ENCODE results near the gene TDRD7. TPM values are rescaled to one million over a fixed set of nuclear protein-coding genes. Genes with fewer than 3 reads are reported as not detected.

Gene TDRD7
- total and polyA plus RNA-seq, 9 of the 15 experiments (the other 6 are each of a cell fraction or from before 2014, with no cell fraction given): 2.2 to 7.7 (median 5.2) TPM

DNA sequence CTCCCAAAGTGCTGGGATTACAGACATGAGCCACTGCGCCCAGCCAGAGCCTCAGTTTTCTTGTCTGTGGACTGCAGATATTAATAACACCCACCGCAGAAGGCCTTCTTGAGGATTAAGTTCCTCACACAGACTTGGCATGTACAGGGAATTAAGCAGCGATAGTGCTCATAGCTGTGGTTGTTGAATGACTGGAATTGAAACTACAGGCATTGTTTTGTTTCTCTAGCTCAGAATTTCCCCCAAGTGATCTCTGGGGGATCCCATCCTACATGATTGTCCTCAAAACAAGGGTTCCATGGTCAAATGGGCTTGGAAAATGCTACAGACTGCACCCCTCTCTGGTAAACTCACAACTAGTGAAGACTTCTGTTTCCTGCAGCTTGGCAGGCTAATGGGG lies 44.2 kb upstream of the TDRD7 start (continued):
- TF ChIP-seq, protein P1, sequence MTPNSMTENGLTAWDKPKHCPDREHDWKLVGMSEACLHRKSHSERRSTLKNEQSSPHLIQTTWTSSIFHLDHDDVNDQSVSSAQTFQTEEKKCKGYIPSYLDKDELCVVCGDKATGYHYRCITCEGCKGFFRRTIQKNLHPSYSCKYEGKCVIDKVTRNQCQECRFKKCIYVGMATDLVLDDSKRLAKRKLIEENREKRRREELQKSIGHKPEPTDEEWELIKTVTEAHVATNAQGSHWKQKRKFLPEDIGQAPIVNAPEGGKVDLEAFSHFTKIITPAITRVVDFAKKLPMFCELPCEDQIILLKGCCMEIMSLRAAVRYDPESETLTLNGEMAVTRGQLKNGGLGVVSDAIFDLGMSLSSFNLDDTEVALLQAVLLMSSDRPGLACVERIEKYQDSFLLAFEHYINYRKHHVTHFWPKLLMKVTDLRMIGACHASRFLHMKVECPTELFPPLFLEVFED (CRISPR knock-in tag; conservative IDR thresholded peaks at IDR 0.05): no peak
- no peak for TF ChIP-seq ZNF133 (CRISPR knock-in tag; IDR thresholded peaks at IDR 0.05)
- TF ChIP-seq ETV6 (IDR thresholded peaks at IDR 0.05; ENCODE audit: borderline replicate concordance in 1 of 2, low read depth in 2 of 2, low read length in 1 of 2): no peak
- TF ChIP-seq ETV6 (CRISPR knock-in tag; IDR thresholded peaks at IDR 0.05; ENCODE audit: borderline replicate concordance): no peak
- no peak for TF ChIP-seq ZNF12 (CRISPR knock-in tag; IDR thresholded peaks at IDR 0.05)
- TF ChIP-seq ZNF384 (IDR thresholded peaks at IDR 0.05; ENCODE audit: low read depth, low read length): no peak
- TF ChIP-seq FOXP1 (CRISPR knock-in tag; IDR thresholded peaks at IDR 0.05): no peak
- TF ChIP-seq TBP (optimal IDR thresholded peaks at IDR 0.05; ENCODE audit: low read depth, low read length): no peak
- TF ChIP-seq ZNF551 (CRISPR knock-in tag; IDR thresholded peaks at IDR 0.05): no peak
- TF ChIP-seq, protein P2, sequence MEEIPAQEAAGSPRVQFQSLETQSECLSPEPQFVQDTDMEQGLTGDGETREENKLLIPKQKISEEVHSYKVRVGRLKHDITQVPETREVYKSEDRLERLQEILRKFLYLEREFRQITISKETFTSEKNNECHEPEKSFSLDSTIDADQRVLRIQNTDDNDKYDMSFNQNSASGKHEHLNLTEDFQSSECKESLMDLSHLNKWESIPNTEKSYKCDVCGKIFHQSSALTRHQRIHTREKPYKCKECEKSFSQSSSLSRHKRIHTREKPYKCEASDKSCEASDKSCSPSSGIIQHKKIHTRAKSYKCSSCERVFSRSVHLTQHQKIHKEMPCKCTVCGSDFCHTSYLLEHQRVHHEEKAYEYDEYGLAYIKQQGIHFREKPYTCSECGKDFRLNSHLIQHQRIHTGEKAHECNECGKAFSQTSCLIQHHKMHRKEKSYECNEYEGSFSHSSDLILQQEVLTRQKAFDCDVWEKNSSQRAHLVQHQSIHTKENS (CRISPR knock-in tag; IDR thresholded peaks at IDR 0.05): no peak
- no peak for TF ChIP-seq TBL1XR1 (IDR thresholded peaks at IDR 0.05; ENCODE audit: low read length in 2 of 2)
- TF ChIP-seq GATAD2A (IDR thresholded peaks at IDR 0.05): no peak

All from K562 (cell line).